Heart left ventricle (tissue), 13 donors: ENCODE measurements around the gene HDGFL3.

Experiments
- CTCF ChIP-seq, 12 donors: fragments of 200-600 bp; sonication (generic) in 4 of 12; IDR thresholded peaks; one replicate each; pipeline versions ENCODE4 v1.5.0 to v1.8.0; 2018 to 2022; ENCODE audit warnings: antibody characterized with exemption in 12 of 12, mild to moderate bottlenecking in 5 of 12
- POLR2A ChIP-seq, 2 donors: fragments of 450-650 bp; IDR thresholded peaks; one replicate each; pipeline ENCODE4 v1.6.1; 2017; ENCODE audit warnings: antibody characterized with exemption in 2 of 2, mild to moderate bottlenecking in 2 of 2, moderate library complexity in 2 of 2
- donor health status: ischemic (EF 13 %, LVEDD 7.1; RV severe dilation, severe dysfunction).
- donor health status: DM: no; HTN: yes; CAD: no.
- donor health status: DM: no; HTN: no; CAD: no.
- donor health status: ischemic (EF 25% LVEDD 6.9; RV normal size, moderate dysfunction).
- donor health status: ischemic (EF 25% LVEDD 5.7; RV mildly dilated, moderate dysfunction).
- donor health status: ischemic (EF 35%, LVEDD 5.7; RV mildly dilated, moderate dysfunction).
- donor health status: nonischemic (EF 11% LVEDD 7.7; RV severe dilation, severe dysfunction).
- donor health status: DM: yes; HTN: yes; CAD: no.
- donor health status: PGD.
- donor health status: ischemic (EF 29% LVEDD 5.4; RV normal size, mild dysfunction).
- donor health status: nonischemic (EF 23%, LVEDD 6.1; RV moderate dilation, normal function).

- TF ChIP-seq CTCF (IDR thresholded peaks at IDR 0.05) = no peak
- no peak for TF ChIP-seq POLR2A (IDR thresholded peaks at IDR 0.05)
Measured at GRCh38 chr15:83111149-83111548, 96.5 kb downstream of the HDGFL3 start.
